GM21737 (cell line): ENCODE data around the gene DTNA.
"Not testable (repeated sequence)": the region's sequence is repeated elsewhere in the genome, so short reads cannot be mapped to it uniquely, and the experiment has no call there.

Source experiments
- ATAC-seq: cut with Tn5 transposase; IDR thresholded peaks from one replicate; pipeline ENCODE4 v1.9.1; 2021; ENCODE audit warnings: mild to moderate bottlenecking, moderate library complexity; ENCODE audit not compliant: unreplicated experiment

DTNA gene

DNA sequence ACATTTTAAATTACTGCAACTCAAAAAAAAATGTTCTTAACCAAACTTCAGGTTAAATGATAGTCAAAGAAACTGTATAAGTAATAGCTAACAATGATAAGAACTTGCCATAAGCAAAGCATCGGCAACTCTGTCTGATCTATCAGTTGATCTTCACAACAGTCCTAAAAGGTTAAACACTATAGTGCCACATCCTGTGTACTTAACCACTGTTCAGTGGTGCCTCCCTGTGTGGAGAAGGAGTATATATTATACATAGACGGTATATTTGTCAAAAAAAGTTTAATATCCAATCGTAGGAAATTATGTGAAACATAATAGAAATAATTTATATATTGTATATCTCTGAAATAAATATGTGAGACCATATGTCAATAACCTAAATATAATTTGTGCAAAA, 13.0 kb downstream of the DTNA start:
- ATAC-seq: no peak

DNA sequence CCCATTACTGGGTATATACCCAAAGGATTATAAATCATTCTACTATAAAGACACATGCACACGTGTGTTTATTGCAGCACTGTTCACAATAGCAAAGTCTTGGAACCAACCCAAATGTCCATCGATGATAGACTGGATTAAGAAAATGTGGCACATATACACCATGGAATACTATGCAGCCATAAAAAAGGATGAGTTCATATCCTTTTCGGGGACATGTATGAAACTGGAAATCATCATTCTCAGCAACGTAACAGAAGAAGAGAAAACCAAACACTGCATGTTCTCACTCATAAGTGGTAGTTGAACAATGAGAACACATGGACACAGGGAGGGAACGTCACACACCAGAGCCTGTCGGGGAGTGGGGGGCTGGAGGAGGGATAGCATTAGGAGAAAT, 15.6 kb downstream of the DTNA start:
- ATAC-seq: not testable (repeated sequence)

DNA sequence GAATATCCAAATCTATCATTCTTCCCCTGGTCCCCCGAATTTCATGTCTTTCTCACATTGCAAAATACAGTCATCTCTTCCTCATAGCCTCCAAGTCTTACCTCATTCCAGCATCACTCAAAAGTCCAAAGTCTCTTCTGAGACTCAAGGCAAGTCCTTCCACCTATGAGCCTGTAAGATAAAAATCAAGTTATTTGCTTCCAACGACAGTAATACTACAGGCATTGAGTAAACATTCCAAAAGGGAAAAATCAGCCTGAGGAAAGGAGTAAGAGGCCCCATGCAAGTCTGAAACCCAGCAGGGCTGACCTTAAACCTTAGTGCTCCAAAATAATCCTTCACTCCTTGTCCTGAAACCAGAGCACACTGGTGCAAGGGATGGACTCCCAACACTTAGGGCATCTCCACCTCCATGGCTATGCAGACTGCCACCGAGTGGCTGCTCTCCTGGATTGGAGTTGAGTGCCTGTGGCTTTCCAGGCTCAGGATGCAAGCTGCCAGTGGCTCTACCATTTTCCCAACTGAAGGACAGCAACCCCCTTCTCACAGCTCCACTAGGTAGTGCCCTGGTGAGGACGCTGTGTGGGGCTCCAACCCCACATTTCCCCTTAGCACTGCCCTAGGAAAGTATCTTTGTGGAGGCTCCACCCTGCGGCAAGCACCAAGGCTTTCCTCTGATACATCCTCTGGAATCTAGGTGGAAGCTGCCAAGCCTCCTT, 16.3 kb downstream of the DTNA start:
- no peak for ATAC-seq

DNA sequence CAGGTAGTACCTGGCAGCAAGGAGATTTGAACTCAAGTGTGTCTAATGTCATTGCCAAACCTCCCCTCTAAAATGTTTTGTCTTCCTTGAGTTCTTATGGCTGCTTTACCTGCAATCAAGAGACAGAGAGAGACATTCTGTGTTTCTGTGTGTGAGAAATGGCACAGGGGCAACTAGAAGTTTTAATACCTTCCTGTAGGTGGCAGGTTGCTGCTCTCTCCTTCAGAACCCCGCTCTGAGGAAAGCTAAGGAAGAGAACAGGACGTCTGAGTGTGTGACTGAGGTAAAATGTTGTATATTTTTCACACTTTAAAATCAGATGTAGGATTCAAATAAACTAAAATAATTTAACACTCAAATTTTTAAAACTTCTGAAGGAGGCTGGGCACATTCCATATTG, 19.2 kb downstream of the DTNA start:
- no peak for ATAC-seq

DNA sequence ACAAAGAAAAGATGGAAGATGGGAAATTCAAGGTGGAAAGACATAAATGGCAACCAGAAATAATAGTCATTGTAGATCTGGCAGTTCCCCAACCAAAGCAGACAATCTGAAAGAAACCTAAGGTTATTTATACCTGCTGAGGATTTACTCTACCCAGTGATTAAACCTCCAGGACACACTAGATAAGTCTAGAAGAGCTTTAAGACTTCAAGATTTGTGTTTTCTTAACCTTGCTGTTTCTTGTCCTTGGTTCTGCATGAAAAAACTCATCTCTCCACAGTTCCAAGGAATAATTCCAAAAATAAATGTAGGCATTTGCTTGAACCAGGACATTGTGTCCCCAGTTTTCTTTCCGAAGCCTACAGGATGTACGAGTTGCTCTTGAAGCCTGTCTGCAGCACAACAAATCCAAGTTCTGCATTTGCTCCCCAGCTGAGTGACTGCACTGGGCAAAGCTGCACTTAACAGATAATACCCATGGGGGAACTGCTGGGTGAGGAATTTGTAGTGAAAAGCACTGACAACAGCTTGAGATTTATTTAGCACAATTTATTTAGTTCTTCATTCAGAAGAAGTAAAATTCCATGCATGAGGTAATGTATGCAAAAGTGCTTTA, 19.8 kb downstream of the DTNA start:
- ATAC-seq: no peak

DNA sequence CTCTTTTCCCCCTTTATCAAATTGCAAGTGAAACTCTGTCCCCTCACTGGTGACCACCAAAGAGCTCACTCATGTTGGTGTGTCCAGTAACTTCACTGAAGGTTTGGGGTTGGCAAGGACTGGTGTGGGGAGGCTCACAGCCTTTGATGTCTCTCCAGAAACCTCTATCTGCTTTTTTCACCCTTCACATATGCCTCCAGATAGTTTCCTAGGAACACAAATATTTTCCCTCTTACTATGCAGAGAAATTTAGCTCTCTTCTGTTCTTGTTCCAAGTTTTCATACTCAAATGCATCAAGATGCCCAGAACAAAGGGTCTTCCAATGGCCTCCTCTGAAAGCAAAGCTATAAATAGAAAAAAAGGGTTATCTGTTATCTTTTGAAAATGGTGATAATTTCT, 20.7 kb downstream of the DTNA start:
- no peak for ATAC-seq

DNA sequence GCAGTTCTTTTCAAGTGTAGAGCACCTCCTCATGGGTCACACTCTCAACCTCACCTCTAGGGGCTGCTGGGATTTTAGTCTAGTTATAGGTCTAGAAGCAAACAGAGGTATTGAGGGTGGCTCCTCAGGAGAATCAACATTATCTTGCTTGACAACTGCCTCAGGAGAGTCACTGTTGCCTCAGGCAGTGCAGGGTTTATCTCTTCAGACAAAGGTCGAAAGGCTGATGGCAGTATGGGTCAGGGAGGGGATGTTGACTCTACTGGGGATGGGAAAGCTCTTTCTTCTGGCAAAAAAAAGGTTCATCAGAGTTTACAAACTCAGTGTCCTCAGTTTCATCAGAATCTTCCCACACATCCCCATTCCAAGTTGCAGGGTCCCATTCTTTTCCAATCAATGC, 24.0 kb downstream of the DTNA start:
- ATAC-seq: no peak

DNA sequence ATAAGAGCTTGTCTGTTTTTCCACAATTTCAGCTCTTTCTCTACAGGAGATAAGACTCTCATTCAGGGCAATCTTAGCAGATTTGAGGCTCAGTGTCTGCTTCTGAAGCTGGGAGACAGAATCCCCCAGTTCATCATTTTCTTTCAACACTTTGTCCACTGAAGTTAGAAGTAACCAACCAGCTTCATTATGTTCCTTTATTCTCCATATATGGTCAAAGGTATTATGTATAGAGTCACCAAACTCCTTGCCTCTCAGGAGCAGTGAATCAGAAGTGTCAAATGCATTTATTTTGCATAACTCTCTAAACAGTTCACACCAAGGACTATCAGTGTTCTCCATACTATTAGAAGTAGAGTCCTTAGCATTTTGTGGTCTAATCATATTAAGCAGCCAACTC, 24.4 kb downstream of the DTNA start:
- not testable (repeated sequence) for ATAC-seq

DNA sequence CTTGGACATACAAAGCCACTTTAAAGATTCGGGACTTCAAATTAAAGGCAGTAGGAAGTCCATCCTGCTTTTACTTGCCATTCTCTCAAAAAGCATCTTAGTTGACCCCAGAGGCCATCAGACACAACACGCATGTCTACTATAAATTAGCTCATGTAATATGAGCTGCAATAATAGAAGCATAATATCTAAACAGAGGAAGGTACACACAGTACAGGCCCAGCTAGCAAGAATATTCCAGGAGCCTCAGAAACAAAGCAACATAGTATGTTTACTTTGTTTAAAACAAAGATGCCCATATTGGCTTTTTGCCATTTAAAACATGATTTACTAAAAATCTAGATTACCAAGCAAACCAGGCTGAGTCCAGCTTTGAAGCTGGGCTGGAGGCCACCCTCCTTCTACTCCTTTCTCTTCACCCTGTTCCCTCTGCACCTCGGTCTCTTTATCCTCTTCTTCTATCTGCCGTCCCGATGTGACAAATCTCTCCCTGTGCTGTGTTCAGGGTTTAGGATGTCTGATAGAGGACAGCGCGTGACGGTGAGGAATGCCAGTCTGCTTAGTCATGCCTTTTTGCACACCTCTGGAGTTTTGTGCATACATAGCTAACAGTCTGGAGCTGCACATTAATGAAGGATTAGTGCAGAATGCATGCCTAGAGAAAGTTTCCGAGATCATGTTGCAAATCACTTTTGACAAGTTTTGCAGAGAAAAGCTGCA, 28.2 kb downstream of the DTNA start:
- no peak for ATAC-seq

DNA sequence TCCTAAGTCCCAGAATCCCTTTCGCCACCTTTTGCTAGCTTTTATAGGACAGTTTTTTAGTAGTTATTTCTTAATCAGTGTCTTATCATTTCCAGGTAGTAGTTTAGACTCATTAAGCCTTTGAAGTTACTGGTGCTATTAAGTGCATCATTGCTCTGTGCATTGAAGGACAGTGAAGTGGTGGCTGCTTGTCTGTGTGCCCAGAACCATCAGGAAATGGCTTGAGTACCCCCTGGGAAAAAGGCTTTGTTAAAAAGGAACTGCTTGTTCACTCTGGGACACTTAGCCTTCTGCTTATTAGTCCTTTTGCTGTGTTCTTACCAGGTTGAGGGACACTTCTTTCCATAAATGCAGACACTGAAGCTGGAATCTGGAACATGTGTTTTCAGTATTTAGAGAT, 30.0 kb downstream of the DTNA start:
- no peak for ATAC-seq

DNA sequence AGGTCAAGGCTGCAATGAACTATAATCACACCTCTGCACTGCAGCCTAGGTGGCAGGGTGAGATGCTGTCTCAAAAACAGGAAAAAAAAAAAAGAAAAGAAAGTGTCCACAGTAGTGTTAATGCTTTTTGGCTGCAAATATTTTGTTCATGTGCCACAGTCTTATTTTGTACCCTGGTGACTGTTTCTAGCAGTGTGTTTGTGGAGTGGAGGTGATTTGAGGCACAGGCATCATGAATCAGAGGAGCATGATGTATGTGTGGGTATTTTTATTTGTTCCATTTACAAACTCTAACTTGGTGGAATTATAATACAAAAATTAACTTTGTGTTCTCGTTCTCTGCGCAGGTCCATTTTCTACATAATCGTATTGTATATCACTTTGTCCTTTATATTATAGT, 30.6 kb downstream of the DTNA start:
- ATAC-seq: no peak

DNA sequence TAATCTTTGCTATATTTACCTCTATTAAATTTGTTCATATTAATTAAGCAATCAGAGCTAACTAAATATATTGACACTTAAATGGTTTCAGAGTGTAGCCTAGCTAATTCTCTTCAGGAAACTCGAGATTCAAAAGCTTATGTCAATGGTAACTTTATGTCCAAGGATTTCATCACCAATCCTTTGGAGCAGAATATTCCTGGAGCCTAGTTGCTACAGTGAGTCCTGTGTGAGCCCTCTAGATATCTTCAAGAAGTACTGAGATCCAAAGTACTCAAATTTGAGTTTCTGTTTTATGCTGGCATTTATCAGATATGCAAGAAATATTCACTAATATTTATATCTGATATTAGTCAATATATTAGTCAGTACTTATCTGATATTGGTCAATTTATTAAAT, 31.3 kb downstream of the DTNA start:
- no peak for ATAC-seq

DNA sequence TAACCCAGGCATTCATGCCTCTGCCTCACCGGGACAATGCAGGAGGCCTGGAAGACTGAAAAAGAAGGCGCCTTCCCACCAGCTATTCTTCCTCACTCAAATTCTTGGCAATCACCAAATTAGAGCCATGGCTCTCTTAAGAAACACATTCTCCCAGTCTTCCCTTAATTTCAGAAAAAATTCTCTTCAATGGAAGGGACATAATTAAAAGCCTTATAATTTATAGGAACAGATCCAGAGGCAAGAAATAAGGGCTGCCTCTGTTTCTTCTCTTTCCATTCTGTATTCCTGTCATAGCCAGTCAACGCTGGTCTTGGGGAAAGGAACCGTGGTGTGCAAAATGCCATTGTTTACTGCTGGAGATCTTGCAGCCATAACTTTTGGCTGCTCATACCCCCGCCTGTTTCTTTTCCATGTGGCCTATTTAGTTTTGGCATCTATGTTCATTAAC, 32.8 kb downstream of the DTNA start:
- no peak for ATAC-seq

DNA sequence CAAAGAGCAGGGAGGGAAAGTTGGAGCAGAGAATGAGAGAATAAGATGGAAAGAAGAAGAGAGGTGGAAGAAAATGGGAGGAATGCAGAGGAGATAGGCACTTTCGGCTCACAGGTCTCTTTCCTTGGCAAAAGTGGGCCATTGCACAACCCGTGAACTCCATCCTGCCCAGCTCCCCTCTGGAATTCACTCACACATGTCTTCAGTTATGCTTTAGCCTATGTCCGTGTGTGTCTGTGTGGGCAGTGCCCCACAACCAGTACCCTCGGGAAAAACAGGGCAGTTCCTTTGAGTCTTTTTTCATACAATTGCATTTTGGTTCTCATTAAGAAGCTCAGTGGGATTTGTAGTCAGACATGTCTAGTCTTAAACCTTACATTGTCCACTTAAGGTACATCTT, 34.5 kb downstream of the DTNA start:
- ATAC-seq: no peak

DNA sequence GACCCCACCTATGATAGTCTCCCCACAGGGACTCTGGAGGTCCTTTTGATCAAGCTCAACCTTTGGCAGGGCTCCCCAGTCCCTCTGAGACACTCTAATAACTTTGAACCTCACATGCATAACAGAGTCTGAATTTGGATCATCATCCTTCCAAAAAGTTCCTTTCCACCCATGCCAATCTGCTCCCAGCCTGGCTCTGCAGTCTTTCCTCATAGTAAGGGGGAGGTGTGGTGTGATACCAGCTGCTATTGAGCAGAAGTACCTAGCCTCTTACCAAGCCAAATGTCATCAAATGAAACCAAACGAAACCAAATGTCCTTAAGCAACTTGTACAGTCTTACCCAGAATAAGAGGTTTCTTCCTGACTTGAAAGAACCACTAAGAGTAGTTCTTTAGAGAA, 36.5 kb downstream of the DTNA start:
- ATAC-seq: no peak

DNA sequence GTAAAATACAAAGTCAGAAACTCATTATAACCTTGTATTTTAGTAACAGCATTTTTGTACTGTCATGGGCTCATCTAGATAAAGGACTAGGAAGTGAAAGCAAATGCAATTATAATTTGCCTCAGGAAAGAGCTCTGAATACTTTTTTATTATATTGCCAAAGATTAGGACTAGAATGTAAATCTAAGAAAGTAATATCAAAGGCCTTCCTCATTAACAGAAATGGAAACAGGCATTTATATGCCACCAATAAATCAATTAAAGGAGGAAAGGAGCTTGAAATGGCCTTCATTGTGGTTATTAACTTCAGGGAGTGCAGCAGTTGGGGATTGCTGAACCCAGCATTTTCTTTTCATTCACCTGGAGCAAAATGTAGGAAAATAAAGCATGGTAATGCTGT, 39.6 kb downstream of the DTNA start:
- ATAC-seq: no peak

DNA sequence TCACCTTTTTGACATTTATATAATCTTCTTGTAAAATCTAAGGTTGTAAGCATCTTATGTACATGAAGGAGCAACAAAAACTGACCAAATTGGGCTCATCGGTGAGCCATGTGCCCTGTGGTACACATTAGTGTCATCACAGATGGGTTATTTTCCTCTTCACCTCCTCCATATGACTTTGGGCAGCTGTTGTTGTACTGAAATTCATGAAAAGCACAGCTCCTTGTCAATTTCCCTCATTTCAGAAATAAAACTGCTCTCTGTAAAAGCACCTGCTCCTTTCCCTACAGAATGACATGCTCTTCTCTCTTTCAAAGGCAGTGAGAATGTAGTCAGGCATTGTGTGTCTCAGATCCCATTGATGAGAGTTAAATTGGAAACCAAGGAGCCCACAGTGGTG, 42.0 kb downstream of the DTNA start:
- no peak for ATAC-seq

DNA sequence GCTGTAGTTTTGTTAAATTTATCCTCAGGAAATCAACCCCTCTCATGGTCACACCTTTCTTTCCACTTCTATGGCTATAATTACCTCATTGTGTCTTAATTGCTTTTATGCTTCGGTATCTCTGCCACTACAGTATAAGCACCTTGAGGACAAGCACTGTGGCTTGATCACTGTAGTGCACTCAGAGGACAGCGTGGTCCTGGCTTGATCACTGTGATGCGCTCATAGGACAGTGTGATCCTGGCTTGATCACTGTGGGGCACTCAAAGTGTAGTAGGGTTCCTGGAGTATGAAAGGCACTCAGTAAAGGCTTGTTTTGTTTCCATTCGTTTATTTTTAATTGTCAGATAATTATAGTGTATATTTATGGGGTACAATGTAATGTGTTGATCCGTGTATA, 44.2 kb downstream of the DTNA start:
- no peak for ATAC-seq

DNA sequence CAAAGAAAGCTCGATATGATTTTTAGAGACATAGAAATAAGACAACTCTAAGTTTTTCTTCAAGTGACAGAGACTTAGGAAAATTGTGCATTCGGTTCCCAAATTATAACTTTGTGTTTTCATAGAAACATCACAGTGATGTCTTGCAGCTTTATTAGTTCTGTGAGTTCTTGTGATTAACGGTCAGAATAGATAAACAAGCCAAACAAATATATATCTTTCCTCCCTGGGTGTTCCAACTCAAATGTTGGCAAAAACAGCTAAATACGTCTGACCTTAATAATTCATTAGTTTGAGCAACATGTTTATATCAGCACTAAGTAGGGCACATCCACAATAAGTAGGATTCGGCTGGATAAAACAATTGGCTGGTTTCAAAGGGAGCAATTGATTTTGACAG, 47.6 kb downstream of the DTNA start:
- no peak for ATAC-seq

DNA sequence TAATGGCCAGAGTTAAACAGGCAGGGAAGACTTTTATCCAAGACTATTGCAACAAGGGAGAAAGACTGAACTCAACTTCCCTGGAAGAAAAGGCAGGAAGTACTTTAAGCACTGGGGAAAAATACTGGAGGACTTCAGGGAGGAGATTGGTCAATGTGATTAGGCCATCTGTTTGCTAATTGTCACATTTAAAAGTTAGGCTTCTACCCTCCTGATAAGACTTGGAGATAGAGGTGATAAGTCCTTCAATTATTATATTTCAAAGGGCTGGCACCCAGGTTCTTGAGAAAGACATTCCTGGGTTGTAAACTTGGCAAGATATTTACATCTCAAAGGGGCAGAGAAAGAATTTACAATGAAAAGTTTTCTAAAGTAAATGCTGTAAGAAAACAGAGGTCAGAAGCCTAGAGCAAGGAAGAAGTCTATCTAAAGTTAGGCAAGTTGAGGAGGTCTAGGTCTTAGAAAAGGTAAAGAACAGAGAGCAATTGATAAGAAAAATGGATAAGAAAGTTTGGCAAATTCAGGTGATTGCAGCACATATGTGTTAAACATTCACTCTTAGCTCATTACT, 48.4 kb downstream of the DTNA start:
- ATAC-seq: no peak

DNA sequence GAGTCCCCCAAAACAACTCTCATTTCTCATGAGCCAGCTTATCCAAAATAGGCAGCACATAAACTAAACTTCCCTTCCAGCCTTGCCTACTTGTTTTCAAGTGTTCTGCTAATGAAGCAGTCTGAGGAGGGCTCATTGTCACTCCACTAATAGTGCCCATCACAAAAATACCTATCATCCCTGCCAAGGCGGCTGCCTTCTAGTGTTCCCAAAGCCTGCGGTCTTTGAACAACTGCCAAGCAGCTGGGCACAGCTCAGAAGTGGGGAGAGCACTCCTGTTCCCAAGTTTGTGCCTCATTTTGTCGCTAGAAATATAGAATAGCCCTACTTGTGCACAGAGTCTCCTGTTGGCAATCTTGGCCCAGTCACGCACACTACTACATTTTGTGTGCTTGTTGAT, 50.3 kb downstream of the DTNA start:
- ATAC-seq: no peak

DNA sequence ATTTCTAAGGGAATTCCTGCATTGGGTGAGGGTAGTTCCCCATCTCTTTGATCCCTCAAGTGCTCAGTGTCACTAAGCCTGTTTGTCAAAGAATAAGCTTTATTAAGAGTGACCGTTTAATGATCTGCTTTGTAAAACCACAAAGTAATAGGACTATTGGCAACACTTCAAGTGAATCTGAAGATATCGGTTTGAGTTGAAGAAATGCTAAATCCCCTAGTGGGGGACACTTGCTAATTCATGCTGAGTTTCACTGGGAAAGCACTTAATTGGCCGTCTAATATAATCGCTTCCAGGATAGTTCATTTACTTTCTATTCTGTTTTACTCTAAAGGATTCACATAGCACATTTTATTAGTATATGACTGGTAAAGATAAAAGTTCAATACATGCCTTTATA, 54.4 kb downstream of the DTNA start:
- ATAC-seq: no peak
